Fibroblast of skin of back (primary cell): Measurements from ENCODE around the gene CTAGE9. TPM values are rescaled to one million over a fixed set of nuclear protein-coding genes. Genes with fewer than 3 reads are reported as not detected.
A peak's percentile ranks its signal among the peaks of the same experiment; 100 is the strongest.
"Not testable (repeated sequence)": the region's sequence is repeated elsewhere in the genome, so short reads cannot be mapped to it uniquely, and the experiment has no call there.

Experiments
- DNase-seq: peaks from one replicate; pipeline ENCODE4 v3.0.0-alpha.2; 2013
- polyA plus RNA-seq, 2 experiments: library from polyadenylated mRNA; unstranded; fragments of 120-200 nt; gene quantifications; one replicate each; pipeline ENCODE4 v1.2.1, GENCODE V29; 2013; ENCODE audit not compliant: insufficient read length in 2 of 2

The CTAGE9 gene, protein sequence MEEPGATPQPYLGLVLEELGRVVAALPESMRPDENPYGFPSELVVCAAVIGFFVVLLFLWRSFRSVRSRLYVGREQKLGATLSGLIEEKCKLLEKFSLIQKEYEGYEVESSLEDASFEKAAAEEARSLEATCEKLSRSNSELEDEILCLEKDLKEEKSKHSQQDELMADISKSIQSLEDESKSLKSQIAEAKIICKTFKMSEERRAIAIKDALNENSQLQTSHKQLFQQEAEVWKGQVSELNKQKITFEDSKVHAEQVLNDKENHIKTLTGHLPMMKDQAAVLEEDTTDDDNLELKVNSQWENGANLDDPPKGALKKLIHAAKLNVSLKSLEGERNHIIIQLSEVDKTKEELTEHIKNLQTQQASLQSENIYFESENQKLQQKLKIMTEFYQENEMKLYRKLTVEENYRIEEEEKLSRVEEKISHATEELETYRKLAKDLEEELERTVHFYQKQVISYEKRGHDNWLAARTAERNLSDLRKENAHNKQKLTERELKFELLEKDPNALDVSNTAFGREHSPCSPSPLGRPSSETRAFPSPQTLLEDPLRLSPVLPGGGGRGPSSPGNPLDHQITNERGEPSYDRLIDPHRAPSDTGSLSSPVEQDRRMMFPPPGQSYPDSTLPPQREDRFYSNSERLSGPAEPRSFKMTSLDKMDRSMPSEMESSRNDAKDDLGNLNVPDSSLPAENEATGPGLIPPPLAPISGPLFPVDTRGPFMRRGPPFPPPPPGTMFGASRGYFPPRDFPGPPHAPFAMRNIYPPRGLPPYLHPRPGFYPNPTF
- polyA plus RNA-seq (2013, experiment 1 of 2; ENCODE audit: insufficient read length), result not detected
- polyA plus RNA-seq (2013, experiment 2 of 2; ENCODE audit: insufficient read length), result 0.28 TPM

DNA sequence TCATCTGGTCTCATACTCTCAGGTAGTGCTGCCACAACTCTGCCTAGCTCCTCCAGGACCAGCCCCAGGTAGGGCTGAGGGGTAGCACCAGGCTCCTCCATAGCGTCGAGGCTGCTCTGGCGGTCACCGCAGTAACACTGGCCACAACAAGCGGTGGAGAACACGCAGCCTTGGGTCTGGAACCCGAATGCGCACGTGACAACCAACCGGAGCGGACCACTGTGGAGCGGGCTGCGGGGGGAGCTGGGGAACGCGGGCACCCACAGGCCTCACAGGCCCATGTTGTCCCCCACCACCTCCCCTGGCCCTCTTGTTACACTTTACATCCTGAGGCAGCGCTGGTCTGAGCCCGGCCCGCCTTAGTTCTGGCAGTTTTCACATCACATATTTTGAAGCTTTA lies at the start of gene CTAGE9:
CTAGE9 (minus strand) TSS at position 101 of the 400 bp plus-strand sequence; CDS start at position 101, 0 bp downstream.
- not testable (repeated sequence) for DNase-seq

DNA sequence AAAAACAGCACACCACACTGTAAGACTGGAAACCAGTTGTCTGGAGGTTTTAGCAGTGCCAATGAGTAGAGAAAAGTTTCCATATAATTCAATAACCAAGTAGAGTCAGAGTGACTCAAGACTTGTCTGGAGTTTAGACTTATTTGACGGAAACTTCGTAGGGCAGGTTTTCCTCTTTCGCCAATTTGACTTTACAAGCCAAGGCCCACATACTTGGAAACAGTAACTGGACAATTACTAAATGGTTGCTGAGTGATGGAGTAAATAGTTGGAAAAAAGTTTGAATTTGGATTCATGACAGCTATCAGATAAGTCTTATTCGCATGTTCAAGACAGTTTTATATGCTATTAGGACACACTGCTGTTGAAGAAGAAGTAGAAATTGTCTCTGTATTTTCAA lies 48.1 kb upstream of the CTAGE9 start:
- no peak for DNase-seq

DNA sequence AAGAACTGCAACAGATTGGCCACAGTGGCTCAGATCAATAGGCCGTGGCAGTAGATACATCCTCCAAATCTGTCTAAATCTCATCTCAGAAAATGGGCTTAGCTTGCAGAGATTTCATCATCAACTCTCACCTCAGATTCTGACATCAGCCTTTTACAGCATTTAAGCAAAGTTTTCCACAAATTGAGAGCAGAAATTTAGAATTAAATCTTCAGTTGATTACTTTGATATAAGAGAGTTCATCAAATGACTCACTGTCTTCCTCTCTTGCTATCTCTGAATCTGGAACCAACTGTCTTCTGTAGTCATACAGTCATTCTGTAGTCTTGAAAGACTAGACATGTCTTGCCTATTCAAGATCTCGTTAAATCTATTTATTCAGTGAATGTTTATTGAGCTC lies 45.2 kb upstream of the CTAGE9 start:
- DNase-seq, result no peak

DNA sequence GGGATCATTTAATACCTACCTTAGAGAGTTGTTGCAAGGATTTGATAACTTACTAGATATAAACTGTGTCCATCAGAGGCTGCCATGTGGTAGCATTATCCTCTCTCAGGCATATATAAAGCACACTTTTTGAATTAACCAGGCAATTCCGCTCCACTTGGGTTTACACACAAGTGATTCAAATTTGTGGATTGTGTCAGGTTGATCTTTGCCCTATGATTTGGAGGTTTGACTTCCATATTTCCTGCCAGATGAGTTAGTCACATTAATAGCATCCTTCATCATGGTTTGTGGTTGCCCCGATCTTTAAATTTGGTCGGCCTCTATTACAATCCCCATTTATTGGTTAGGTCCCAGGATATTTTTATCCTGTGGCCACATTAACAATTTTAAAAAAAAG lies 44.8 kb upstream of the CTAGE9 start:
- DNase-seq, result peak; percentile 83

DNA sequence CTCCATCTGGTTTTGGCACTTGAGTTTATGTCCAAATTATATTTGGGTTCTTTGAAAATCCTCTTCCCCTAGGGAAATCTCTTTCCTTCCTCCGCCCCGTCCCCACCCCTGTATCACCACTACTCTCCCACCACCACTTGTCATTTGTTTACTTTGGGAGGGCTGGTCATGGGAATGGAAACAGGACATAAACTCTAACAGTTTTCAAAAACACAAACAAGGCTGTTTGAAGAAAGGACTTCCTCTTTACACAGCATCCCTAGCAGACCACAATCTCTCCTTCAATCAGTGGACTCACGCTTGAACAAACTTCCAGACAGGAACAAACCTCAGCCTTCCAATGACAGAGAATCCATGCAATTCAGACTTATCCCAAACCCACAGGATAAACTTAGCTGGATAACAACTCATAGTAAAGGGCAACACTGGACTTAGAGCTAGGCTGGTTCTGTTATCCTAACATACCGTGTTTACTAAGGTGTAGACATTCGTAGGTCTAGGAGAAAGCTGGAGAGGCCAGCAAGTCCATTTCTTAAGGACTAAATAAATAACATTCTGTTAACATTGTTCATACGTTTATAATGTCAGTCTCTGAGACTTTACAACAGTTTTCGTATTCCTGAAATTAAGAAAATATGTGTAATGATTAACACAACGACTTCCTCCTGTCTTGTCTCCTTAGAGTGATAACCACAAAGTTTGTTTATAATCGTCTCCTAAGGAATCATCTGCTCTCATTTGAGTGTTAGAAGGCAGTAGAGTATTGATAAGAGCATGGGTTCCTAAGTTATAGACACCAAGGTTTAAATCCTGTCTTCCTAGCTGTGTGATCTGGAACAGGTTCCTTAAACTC lies 44.1 kb upstream of the CTAGE9 start:
- peak; percentile 33 for DNase-seq

DNA sequence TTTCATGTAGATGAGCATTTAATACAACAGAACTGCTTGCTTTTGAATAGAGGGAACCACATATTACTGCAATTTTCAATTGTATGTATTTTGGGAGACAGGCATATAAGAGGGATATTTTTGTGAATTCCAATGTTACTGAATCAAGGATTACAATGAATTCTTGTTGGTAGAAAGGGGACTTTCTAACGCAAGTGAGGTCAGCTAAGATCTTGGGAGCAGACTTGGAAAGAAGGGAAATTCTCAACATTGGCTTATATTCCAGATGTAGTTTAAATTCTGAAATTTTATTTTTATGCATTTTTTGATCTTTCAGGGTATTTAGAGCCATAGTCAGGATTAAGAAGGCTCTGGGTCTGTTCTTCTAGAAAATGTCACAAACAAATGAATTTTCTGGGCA lies 43.3 kb upstream of the CTAGE9 start:
- DNase-seq, result peak; percentile 64

DNA sequence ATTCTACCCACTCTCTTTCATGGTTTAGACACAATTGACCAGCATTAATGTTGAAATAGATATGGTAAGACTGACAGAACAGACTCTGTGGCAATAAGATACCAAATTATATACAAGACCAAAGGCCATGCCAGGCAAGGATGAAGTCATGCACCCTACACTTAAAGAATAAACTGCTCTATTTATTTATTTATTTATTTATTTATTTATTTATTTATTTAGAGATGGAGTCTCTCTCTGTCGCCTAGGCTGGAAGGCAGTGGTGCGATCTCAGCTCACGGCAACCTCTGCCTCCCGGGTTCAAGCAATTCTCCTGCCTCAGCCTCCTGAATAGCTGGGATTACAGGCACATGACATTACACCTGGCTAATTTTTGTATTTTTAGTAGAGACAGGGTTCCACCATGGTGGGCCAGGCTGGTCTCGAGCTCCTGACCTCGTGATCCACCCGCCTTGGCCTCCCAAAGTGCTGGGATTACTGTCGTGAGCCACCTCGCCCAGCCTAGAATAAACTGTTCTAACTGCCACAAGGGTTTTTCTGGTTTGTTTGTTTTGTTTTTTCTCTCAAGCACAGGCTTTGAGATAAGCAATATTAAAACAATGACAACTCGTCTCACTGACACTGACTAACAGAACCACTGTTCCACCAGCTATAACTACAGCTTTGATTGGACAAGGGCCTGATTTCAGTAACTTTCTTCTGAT lies 40.3 kb upstream of the CTAGE9 start:
- DNase-seq, result not testable (repeated sequence)

DNA sequence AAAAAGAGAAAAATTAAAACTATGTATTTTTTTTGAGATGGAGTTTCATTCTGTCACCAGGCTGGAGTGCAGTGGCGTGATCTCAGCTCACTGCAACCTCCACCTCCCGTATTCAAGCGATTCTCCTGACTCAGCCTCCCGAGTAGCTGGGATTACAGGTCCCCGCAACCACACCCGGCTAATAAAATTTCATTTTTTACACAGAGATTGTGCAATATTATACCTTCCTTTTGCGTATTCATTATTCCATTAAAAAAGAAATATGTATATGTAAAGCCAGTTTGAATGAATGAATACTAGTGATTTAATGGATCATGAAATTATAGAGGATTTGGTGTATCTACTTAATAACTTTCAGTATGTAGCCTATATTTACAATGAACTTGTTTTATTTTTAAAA lies 38.2 kb upstream of the CTAGE9 start:
- DNase-seq, result no peak

DNA sequence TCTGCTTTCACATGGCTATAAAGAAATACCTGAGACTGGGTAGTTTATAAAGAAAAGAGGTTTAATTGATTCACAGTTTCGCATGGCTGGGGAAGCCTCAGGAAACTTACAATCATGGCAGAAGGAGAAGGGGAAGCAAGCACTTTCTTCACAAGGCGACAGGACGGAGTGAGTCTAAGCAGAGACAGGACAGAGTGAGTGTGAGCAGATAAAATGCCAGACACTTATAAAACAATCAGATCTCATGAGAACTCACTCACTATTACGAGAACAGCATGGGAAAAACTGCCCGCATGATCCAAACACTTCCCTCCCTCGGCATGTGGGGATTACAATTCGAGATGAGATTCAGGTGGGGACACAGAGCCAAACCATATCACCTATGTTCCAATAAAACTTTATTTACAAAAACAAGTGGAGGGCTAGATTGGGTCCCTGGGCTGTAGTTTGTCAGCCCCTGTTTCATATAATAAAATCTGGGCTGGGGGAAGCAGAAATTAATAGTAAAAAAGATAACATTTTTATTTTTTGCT lies 37.1 kb upstream of the CTAGE9 start:
- no peak for DNase-seq

DNA sequence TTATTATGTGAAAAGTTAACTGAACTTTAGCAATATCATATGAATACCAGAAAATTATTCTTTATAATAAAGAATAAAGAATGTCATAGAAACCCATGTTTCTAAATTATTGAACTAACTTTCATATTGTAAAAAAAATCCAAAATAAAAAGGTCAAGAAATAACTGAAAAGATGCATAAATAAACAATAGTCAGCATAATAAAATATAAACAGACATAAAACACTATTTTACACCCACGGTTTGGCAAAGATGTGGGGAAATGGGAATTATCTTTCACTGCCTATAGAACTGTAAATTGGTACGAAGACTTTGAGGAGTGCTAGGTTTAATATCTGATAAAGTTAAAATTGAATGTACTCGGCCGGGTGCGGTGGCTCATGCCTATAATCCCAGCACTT lies 34.7 kb upstream of the CTAGE9 start:
- no peak for DNase-seq

DNA sequence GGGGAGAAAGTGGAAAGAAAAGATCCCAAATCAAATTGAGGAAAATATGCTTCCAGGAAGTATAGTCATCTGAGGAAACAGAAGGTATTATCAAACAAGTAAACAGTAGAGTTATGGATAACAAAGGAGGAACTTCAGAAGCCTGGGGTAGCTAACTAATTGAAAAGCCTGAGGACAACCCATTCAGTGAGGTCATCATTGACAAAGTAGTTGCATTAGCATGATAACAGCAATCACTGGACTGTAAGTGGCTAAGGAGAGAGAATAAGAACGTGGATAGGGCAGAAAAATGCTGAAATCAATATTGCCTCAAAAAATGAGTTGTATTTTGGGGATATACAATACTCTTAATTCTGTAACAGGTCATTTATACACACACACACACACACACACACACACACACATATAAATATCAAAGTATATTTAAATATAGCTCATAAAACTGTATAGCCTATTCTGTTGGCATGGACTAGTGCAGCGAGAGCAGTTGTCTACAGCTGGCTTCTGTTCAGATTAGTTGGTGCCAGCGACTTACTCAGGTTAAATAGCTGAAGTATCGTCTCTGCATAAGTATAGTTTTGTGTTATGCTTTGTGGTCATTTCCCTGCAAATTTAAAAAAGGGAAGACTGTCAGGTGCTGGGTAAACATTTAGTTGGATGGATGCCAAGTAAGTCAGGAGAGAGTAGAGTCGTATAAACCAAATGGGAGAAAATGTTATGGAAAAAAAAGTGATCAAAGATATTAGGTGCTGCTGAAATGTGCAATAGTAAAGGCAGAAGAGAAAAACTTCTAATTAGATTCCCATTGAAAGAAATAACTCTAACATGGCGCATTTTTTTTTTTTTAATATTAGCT lies 33.8 kb upstream of the CTAGE9 start:
- no peak for DNase-seq

DNA sequence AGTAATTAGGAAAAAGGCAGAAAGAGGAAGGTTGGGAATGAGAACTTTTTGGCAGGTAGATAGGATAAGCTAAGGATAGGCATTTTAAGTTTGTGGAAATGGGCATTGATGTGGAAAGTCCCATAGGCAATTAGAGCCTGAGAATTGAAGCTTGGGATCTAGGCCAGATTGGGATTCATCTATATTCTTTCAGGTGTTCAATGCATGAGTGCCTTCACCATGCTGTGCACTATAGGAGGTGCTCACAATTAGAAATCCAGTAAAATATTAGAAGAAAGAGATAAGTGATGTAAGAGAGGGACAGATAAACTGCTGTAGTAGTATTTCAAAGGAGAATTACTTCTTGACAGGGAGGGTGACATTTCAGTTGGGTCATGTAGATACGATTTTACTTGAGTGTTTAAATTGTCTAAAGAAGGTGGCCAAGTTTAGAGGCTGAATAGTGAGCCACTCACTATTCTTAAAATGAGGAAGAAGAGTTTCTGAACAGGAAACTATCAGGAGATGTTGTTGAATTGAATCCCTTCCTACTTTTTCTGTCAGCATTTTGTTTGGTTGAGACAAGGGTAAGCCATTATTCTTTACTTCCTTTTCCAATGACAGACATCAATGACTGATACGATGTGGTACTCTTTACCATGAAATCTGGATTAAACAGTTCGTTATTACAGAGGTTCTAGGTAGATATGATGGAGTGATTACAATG lies 31.0 kb upstream of the CTAGE9 start:
- DNase-seq, result no peak

DNA sequence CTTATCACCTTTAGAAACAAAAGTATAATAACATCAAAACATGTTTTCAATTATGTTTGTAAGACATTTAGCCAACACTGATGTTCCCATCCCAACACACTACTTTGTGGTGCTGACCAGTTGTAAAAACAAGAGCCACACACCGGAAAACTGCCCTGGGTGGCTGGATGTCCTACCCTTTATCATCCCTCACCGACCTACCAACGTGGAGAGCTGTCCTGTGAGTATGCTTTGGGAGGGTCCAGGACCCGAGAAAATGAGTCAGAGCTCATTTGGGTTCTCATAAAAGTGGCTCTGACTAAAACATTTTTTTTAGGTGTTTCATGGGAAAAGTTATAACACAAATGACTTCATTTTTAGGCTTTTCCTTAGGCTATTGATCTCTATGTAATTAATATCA lies 29.3 kb upstream of the CTAGE9 start:
- peak; percentile 78 for DNase-seq

DNA sequence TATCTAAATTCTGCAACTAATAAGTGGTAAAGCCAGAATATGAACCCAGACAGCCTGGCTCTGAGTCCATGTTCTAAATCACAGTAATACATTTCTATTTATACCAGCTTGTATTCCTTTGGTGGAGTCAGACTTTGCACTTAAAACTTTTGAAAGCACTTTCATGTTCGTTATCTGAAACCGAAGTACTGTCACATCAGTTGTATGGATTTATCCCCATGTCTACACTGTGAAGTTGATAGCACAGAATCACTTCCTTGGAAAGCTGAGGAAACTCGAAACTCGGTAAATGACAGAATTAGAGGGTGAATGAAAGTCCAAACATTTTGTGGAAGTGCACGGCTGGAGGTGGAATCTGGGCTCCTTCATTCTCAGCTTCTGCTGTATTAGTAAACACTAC lies 28.3 kb upstream of the CTAGE9 start:
- DNase-seq, result no peak

DNA sequence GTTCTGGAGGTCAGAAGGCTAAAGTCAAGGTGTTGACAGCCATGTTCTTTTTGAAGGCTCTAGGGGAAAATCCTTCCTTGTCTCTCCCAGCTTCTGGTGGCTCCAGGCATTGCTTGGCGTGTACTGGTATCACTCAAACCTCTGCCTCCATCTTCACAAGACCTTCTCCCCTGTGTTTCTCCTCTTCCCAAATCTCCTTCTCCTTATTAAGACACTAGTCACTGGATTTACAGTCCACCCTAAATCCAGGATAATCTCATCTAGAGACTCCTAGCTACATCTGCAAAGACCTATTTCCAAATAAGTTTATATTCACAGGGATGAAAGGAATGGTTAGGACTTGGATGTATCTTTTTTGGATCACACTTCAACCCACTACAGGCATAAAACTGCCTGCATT lies 26.0 kb upstream of the CTAGE9 start:
- DNase-seq, result no peak

DNA sequence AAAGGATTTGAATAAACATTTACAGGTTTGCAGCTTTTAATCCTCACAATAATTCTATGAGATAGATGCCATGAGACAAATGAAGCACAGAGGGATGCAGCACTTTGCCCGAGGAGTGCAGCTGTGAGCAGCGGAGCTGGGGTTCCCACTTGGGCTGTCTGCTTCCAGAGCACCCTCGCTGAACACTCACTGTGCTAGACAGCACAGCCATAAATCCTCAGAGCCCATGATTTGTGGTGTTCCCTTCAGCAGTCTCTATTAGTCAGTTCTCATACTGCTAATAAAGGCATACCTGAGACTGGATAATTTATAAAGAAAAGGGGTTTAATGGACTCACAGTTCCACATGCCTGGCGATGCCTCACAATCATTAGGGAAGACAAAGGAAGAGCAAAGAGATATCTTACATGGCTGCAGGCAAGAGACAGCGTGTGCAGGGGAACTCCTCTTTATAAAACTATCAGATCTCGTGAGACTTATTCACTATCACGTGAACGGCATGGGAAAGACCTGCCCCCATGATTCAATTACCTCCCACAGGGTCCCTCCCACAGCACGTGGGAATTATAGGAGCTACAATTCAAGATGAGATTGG lies 25.3 kb upstream of the CTAGE9 start:
- DNase-seq, result no peak

DNA sequence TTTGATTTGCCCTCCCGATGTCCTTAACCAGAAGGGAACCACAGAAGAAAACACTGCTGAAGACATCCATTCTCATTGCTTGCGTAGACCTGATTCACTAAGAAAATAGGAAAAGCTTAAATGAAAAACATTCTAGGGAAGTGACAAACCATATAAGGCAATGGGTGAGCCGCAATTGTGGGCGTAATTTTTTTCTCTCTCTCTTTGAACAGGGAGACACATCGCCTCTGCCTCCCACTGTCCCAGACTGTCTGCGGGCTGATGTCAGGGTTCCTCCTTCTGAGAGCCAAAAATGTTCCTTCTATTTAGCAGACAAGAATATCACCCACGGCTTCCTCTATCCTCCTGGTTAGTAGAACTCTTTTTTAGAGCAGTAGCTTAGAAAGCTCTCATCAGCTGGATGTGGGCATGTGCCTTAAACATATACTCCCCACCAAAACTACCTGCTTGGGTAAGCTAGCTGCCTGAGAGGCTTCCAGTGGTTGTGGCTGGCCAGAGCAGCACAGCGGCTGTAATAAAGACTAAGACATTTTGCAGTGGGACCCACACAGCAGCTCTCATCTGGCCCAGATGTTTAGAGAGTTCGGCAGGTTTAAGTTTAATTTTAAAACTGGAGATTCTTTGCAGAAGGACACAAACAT lies 22.7 kb upstream of the CTAGE9 start:
- peak; percentile 93 for DNase-seq

DNA sequence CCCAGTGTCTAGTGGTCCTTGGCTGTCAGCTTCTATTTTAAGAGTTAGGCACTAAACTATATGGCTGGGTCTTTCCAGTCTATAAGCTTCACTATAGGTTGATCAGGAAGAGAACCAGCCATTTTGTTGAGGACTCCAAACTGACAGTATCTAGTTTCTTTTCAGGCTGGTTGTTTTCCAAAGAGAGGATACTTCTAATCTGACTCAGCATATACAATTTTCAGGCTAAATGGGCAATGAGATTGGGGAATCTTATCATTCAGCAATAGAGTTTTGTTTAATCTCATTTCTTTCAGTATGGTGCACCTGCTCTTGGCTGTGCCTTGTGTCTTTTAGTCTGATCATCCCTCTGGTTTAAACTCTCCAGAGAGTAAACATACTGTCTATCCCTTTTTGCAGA lies 20.4 kb upstream of the CTAGE9 start:
- DNase-seq, result no peak

DNA sequence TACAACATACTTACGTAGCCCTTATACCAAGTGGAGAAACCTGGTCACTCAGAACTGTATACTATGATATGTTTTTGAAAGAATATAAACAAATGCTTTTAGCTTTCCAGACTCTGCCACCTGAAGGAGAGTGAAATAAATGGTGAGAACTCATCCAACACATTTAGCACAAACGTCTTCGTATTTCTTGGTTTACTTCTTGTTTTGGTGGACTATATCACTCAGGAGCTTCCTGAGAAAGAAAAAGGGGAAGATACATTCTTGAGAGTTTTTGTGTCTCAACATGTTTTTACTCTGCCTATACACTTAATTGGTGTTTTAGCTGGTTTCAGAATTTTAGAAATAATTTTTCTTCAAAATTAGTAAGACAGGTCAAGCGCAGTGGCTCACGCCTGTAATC lies 19.4 kb upstream of the CTAGE9 start:
- no peak for DNase-seq
